ENCODE data around the gene TGFBR2. TPM values are rescaled to one million over a fixed set of nuclear protein-coding genes. Genes with fewer than 3 reads are reported as not detected.

The TGFBR2 gene
- total RNA-seq, 1 experiment from 2014 or later = 22.5 TPM

DNA sequence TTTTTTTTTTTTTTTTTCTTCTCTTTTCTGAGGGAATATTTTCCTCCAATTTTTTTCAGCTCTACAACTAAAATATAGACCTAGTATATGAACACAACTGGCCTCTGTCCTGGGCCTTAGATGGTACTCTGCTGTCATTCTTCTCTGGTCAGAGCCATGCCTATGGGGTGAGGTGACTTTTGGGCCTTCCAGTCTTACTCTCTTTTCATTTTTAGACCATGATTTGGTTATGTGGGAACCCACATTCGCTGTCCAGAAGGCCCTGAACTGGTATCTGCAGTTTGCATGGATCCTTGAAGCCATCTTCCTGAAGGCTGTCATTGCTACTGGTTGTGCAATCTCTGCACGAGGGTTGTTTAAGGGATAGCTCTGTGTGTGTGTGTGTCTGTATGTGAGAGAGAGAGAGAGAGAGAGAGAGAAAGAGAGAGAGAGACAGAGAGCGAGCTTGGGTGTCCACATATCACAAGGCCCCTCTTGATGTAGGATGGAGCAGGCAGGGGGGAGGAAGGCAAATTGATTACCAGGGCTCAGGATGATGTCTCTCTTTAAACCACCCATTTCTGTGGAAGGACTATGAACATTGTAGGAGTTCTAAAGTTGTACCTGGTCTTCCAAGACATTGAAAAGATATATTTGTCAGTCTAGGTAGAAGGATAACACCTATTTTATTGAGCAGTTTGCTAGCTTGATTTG, 6.9 kb downstream of the TGFBR2 start:
- peak; percentile 57; the same call in 1 of the 2 replicates for TF ChIP-seq CEBPB (IDR thresholded peaks at IDR 0.05; ENCODE audit: low read depth)
- no peak for TF ChIP-seq RAD21 (IDR thresholded peaks at IDR 0.05; ENCODE audit: low read depth)
- peaks cover 13% of the 10 kb centered on the region for H4K20me1 ChIP-seq (ENCODE audit: insufficient read depth)
- intact Hi-C loops (cut with micrococcal nuclease) = loop anchor here (5.0 kb wide), 1 partner anchor 291 kb away; no protein-coding TSS in a partner anchor
- peaks cover 97 to 99% of the 10 kb centered on the region in 2 experiments for H3K4me1 ChIP-seq (ENCODE audit: control insufficient read depth in 1 of 2, insufficient read depth in 2 of 2, low read length in 2 of 2)
- no peaks in the 10 kb centered on the region for H3K9me2 ChIP-seq (ENCODE audit: insufficient read depth)
- H3K36me3 ChIP-seq (ENCODE audit: control insufficient read depth in 1 of 2, insufficient read depth in 2 of 2, low read length in 2 of 2) = peaks cover 2 to 12% of the 10 kb centered on the region in 2 experiments; a peak in 1 of 4 replicates
- H3K27me3 ChIP-seq (ENCODE audit: insufficient read depth, low read length) = no peaks in the 10 kb centered on the region
- peak overlapping the region; percentile 54 for H3K27ac ChIP-seq (ENCODE audit: low read depth, low read length)
- no peak for DNase-seq (ENCODE audit: low read depth, low spot score)
- CTCF ChIA-PET = interaction anchor here (1.0 kb wide), 1 partner anchor 80 kb away, joined by 4 read pairs; no protein-coding TSS in a partner anchor
- no TSS peak for BruUV-seq (replicated peaks)
- peaks cover 100% of the 10 kb centered on the region for H3K79me2 ChIP-seq (ENCODE audit: insufficient read depth, low read length)
- H3K4me3 ChIP-seq (replicated peaks in 1 of 2; ENCODE audit: low read depth in 1 of 2, low read length in 2 of 2) = no peak overlapping the region
- ATAC-seq = no peak
- RAD21 ChIA-PET (ENCODE audit: low non-redundant PET in 1 of 2, low total read pairs in 2 of 2, uncharacterized antibody in 2 of 2, unreplicated experiment in 2 of 2) = no interaction called here
- no peak overlapping the region for H2AFZ ChIP-seq (ENCODE audit: low read depth, low read length, poor library complexity, severe bottlenecking)
- H3K9me3 ChIP-seq (ENCODE audit: control insufficient read depth in 1 of 2, insufficient read depth in 1 of 2, low read depth in 1 of 2, low read length in 2 of 2) = no peaks in the 10 kb centered on the region
- H3K4me2 ChIP-seq (ENCODE audit: low read length) = peak overlapping the region; percentile 85
- POLR2A ChIA-PET = no interaction called here
- no peak overlapping the region for H3K9ac ChIP-seq (ENCODE audit: low read length)

DNA sequence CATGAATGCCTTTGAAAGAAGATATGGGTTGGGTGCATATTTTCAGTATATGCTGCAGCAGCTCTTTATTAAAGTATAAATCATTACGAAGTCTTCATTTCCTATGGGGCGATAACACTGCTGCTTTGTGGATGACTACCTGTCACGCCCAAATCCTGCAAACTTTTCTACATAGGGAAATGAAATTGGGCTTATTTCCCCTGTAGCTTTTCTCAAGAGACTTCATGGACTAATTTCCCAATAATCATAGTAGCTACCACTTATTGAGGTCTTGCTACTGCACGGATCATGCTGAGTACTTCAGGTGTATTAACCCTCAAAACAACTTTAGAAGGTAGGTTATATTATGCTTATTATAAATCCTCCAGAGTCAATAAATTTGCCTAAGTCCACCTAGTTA, 8.0 kb downstream of the TGFBR2 start:
- POLR2A ChIA-PET = no interaction called here
- peaks cover 2 to 12% of the 10 kb centered on the region in 2 experiments; a peak in 1 of 4 replicates for H3K36me3 ChIP-seq (ENCODE audit: control insufficient read depth in 1 of 2, insufficient read depth in 2 of 2, low read length in 2 of 2)
- TF ChIP-seq, protein P1, sequence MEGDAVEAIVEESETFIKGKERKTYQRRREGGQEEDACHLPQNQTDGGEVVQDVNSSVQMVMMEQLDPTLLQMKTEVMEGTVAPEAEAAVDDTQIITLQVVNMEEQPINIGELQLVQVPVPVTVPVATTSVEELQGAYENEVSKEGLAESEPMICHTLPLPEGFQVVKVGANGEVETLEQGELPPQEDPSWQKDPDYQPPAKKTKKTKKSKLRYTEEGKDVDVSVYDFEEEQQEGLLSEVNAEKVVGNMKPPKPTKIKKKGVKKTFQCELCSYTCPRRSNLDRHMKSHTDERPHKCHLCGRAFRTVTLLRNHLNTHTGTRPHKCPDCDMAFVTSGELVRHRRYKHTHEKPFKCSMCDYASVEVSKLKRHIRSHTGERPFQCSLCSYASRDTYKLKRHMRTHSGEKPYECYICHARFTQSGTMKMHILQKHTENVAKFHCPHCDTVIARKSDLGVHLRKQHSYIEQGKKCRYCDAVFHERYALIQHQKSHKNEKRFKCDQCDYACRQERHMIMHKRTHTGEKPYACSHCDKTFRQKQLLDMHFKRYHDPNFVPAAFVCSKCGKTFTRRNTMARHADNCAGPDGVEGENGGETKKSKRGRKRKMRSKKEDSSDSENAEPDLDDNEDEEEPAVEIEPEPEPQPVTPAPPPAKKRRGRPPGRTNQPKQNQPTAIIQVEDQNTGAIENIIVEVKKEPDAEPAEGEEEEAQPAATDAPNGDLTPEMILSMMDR (IDR thresholded peaks at IDR 0.05 in 2 of 3, conservative IDR thresholded peaks at IDR 0.05 in 1 of 3; ENCODE audit: borderline replicate concordance in 1 of 3, insufficient read depth in 1 of 3, low read depth in 2 of 3, low read length in 2 of 3) = no peak
- no peak for TF ChIP-seq SIN3A (IDR thresholded peaks at IDR 0.05; ENCODE audit: low read depth)
- TF ChIP-seq ZNF274 (IDR thresholded peaks at IDR 0.05; ENCODE audit: low read depth, low read length) = no peak
- TF ChIP-seq FOSL1 (IDR thresholded peaks at IDR 0.05; ENCODE audit: low read depth) = no peak
- TF ChIP-seq EGR1 (IDR thresholded peaks at IDR 0.05; ENCODE audit: low read depth) = no peak
- TF ChIP-seq, protein P2, sequence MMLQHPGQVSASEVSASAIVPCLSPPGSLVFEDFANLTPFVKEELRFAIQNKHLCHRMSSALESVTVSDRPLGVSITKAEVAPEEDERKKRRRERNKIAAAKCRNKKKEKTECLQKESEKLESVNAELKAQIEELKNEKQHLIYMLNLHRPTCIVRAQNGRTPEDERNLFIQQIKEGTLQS (IDR thresholded peaks at IDR 0.05) = no peak
- TF ChIP-seq, protein P3, sequence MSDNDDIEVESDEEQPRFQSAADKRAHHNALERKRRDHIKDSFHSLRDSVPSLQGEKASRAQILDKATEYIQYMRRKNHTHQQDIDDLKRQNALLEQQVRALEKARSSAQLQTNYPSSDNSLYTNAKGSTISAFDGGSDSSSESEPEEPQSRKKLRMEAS (IDR thresholded peaks at IDR 0.05) = no peak
- TF ChIP-seq EZH2 (IDR thresholded peaks at IDR 0.05) = no peak
- TF ChIP-seq SP1 (IDR thresholded peaks at IDR 0.05; ENCODE audit: low read depth) = no peak
- TF ChIP-seq EZH2phosphoT487 (IDR thresholded peaks at IDR 0.05; ENCODE audit: borderline replicate concordance) = no peak
- TF ChIP-seq CBX3 (IDR thresholded peaks at IDR 0.05; ENCODE audit: low read depth) = no peak
- no peak for TF ChIP-seq POLR2AphosphoS5 (IDR thresholded peaks at IDR 0.05; ENCODE audit: low read depth, low read length)
- no peak for TF ChIP-seq RAD21 (IDR thresholded peaks at IDR 0.05; ENCODE audit: low read depth)
- TF ChIP-seq, protein P4, sequence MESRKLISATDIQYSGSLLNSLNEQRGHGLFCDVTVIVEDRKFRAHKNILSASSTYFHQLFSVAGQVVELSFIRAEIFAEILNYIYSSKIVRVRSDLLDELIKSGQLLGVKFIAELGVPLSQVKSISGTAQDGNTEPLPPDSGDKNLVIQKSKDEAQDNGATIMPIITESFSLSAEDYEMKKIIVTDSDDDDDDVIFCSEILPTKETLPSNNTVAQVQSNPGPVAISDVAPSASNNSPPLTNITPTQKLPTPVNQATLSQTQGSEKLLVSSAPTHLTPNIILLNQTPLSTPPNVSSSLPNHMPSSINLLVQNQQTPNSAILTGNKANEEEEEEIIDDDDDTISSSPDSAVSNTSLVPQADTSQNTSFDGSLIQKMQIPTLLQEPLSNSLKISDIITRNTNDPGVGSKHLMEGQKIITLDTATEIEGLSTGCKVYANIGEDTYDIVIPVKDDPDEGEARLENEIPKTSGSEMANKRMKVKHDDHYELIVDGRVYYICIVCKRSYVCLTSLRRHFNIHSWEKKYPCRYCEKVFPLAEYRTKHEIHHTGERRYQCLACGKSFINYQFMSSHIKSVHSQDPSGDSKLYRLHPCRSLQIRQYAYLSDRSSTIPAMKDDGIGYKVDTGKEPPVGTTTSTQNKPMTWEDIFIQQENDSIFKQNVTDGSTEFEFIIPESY (IDR thresholded peaks at IDR 0.05; ENCODE audit: extremely low read depth, insufficient replicate concordance, low read length) = no peak

More for the DNA sequence above, 8.0 kb downstream of the TGFBR2 start:
- intact Hi-C loops (cut with micrococcal nuclease) = loop anchor here (5.0 kb wide), 1 partner anchor 292 kb away; no protein-coding TSS in a partner anchor
- ATAC-seq (no peak), DNase-seq (ENCODE audit: low read depth, low spot score) (no peak)
- Histone ChIP-seq H3K27ac (ENCODE audit: low read depth, low read length) (peak overlapping the region; percentile 54; the same call in 1 of the 2 replicates), H3K79me2 (ENCODE audit: insufficient read depth, low read length) (peaks cover 100% of the 10 kb centered on the region), H3K27me3 (ENCODE audit: insufficient read depth, low read length) (no peaks in the 10 kb centered on the region), H3K9me2 (ENCODE audit: insufficient read depth) (no peaks in the 10 kb centered on the region), H3K9ac (ENCODE audit: low read length) (peak overlapping the region; percentile 21), H3K4me2 (ENCODE audit: low read length) (peak overlapping the region; percentile 85), H3K9me3 (ENCODE audit: control insufficient read depth in 1 of 2, insufficient read depth in 1 of 2, low read depth in 1 of 2, low read length in 2 of 2) (no peaks in the 10 kb centered on the region), H4K20me1 (ENCODE audit: insufficient read depth) (peaks cover 13% of the 10 kb centered on the region), H2AFZ (ENCODE audit: low read depth, low read length, poor library complexity, severe bottlenecking) (no peak overlapping the region), H3K4me3 (replicated peaks in 1 of 2; ENCODE audit: low read depth in 1 of 2, low read length in 2 of 2) (no peak overlapping the region), H3K4me1 (ENCODE audit: control insufficient read depth in 1 of 2, insufficient read depth in 2 of 2, low read length in 2 of 2) (peaks cover 97 to 99% of the 10 kb centered on the region in 2 experiments)
- no TSS peak for BruUV-seq (replicated peaks)
- ChIA-PET CTCF (interaction anchor here (1.0 kb wide), 1 partner anchor 79 kb away, joined by 4 read pairs; no protein-coding TSS in a partner anchor), RAD21 (ENCODE audit: low non-redundant PET in 1 of 2, low total read pairs in 2 of 2, uncharacterized antibody in 2 of 2, unreplicated experiment in 2 of 2) (no interaction called here)
